Lower leg skin (tissue), 4 donors: ENCODE results near the gene EPHB2. TPM values are rescaled to one million over a fixed set of nuclear protein-coding genes. Genes with fewer than 3 reads are reported as not detected.

Source experiments
- DNase-seq, 2 donors: peaks; one replicate each; pipeline ENCODE4 v3.0.0-alpha.2; 2019; ENCODE audit warnings: low spot score in 2 of 2
- H3K4me3 ChIP-seq: fragments of 200-600 bp; sonication (generic); 2 replicates; pipeline ENCODE4 v1.5.1; 2017; ENCODE audit warnings: mild to moderate bottlenecking, low read depth; ENCODE audit not compliant: poor library complexity, severe bottlenecking
- POLR2A ChIP-seq, 2 donors: fragments of 450-650 bp; IDR thresholded peaks; one replicate each; pipeline ENCODE4 v1.6.1; 2016 to 2017; ENCODE audit warnings: antibody characterized with exemption in 2 of 2, mild to moderate bottlenecking in 1 of 2, moderate library complexity in 1 of 2
- WGBS, 2 donors: methylation state at CpG; one replicate each; pipeline ENCODE4 v1.1.5; 2018; 5-methylcytosine and 5-hydroxymethylcytosine counted together
- intact Hi-C: fragments of 100-400 bp; cut with DNase I; formaldehyde crosslinking; loops from one replicate; pipeline ENCODE4 v1.15.0; 2023; ENCODE audit warnings: low total_unique reads
- total RNA-seq, 4 donors: library from RNA; depleted of rRNA; stranded (reverse); fragments of >200 nt; gene quantifications; one replicate each; pipeline ENCODE4 v1.1.0, GENCODE V29; 2016
- TF ChIP-seq, protein P1 (sequence below), 3 donors: fragments of 450-650 bp; IDR thresholded peaks; one replicate each; pipeline ENCODE4 v1.5.1; 2016; ENCODE audit warnings: antibody characterized with exemption in 3 of 3, mild to moderate bottlenecking in 3 of 3, moderate library complexity in 2 of 3

The EPHB2 gene
- total RNA-seq, 4 donors from 2014 or later: 0.57 to 3.1 (median 1.7) TPM

DNA sequence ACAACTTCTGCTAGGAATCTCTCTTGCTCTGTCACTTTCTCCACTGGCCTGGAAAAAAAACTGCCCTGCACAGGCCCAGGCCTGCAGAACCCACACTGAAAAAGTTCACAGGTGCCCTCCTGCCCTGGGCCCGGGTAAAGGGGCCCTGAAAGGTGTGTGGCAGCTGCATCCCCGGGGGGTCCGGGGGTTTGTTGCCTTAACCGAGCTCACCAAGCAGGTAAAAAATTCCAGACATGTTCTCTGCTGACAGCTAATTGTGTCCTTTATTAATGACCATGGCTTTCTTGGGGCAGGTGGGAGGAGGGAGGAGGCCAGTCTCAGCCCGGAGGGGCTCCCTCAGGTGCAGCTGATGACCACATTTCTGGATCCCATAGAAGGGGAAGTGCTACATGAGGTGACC lies 139.1 kb downstream of the EPHB2 start:
- TF ChIP-seq POLR2A (IDR thresholded peaks at IDR 0.05): no peak
- TF ChIP-seq, protein P1, sequence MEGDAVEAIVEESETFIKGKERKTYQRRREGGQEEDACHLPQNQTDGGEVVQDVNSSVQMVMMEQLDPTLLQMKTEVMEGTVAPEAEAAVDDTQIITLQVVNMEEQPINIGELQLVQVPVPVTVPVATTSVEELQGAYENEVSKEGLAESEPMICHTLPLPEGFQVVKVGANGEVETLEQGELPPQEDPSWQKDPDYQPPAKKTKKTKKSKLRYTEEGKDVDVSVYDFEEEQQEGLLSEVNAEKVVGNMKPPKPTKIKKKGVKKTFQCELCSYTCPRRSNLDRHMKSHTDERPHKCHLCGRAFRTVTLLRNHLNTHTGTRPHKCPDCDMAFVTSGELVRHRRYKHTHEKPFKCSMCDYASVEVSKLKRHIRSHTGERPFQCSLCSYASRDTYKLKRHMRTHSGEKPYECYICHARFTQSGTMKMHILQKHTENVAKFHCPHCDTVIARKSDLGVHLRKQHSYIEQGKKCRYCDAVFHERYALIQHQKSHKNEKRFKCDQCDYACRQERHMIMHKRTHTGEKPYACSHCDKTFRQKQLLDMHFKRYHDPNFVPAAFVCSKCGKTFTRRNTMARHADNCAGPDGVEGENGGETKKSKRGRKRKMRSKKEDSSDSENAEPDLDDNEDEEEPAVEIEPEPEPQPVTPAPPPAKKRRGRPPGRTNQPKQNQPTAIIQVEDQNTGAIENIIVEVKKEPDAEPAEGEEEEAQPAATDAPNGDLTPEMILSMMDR (IDR thresholded peaks at IDR 0.05): no peak
- H3K4me3 ChIP-seq: no peak overlapping the region
- no peak for DNase-seq
- intact Hi-C loops: no loop called here
- WGBS, 2 donors: 83 to 85% methylated on average over 5 of the region's 5 CpGs

DNA sequence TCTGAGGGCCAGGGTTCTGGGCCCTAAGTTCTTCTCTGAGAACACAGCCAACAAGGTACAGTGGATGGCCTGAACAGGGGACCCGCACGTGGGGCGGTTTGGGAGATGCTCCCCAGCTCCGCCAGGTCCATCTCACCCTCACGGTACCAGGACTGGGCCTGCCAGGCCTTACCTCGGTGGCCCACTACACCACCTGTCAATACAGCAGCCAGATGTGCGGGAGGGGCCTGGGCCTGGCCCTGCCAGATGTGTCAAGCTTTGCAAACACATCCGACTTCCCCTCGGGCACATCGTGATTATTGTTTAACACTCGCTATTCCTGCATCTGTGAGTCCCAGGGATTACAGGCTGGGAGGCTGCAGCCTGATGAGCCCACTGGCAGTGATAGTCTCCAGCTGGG lies 139.6 kb downstream of the EPHB2 start:
- no peak overlapping the region for H3K4me3 ChIP-seq
- DNase-seq: no peak
- intact Hi-C loops: no loop called here
- TF ChIP-seq, protein P1 (IDR thresholded peaks at IDR 0.05): no peak
- TF ChIP-seq POLR2A (IDR thresholded peaks at IDR 0.05): no peak
- 72 to 77% methylated on average over 8 to 11 of the region's 11 CpGs for WGBS, 2 donors

DNA sequence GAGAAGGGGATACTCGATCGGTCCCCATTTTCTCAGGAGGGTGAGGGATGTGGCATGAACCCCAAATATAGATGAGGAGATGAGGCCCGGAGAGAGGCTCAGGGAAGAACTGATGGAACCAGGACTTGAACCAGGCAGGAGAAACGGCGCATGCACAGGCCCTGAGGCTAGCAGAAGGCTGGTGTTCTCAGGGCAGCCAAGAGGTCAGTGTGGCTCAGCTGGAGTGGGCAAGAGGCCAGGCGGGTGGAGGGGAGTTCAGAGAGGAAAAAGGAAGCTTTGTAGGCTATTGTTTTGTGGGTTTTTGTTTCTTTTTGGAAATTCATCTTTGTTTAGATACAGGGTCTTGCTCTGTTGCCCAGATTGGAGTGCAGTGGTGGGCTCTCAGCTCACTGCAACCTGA lies 140.0 kb downstream of the EPHB2 start:
- 62 to 71% methylated on average over 6 of the region's 6 CpGs for WGBS, 2 donors
- H3K4me3 ChIP-seq: no peak overlapping the region
- no peak for TF ChIP-seq POLR2A (IDR thresholded peaks at IDR 0.05)
- TF ChIP-seq, protein P1 (IDR thresholded peaks at IDR 0.05): no peak
- DNase-seq: no peak
- intact Hi-C loops: no loop called here

DNA sequence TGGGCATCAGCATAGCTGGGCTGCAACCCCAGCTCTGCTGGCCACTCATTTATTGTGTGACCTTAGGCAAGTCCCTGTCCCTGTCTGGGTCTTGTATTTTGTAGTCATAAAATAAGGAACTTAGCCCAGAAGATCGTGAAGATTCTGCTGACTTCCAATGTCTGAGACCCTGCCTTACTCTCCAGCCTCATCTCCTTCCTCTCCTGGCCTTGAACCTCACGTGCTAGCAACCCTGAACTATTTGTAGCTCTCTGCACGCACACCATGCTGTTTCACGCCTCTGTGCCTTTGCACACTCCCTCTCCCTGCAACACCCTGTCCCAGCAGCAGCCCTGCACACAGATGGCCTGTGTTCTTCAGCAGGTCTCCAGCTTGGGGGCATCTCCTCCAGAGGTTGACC lies 140.9 kb downstream of the EPHB2 start:
- intact Hi-C loops: no loop called here
- no peak for DNase-seq
- H3K4me3 ChIP-seq: no peak overlapping the region
- TF ChIP-seq POLR2A (IDR thresholded peaks at IDR 0.05): no peak
- TF ChIP-seq, protein P1 (IDR thresholded peaks at IDR 0.05): no peak
- WGBS, 2 donors: 84 to 87% methylated on average over 4 of the region's 4 CpGs

DNA sequence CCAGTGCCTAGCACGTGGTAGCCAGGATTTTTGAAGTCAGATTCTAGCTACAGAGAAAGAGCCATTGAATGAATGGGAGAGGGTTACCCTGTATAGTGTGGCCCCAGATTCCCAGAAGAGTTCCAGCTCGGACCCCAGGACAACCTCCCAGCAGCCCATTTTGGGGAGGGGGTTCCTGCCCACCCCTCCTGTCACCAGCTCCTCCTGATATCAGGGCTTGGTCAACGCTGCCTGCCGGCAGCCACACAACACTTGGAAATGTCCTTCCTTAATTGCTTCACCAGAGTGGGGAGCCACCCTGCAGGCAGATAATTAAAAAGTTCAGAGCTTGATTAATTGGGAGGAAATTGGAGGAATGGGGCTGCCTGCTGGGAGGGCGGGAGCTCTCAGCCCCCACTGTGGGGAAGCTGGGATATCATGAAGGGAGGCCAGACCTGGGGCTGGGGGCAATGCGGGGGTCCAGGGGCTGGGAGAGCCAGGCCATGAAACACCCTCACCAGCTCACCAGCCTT lies 141.6 kb downstream of the EPHB2 start:
- intact Hi-C loops: no loop called here
- no peak for DNase-seq
- WGBS, 2 donors: 87 to 88% methylated on average over 6 of the region's 6 CpGs
- H3K4me3 ChIP-seq: no peak overlapping the region
- TF ChIP-seq, protein P1 (IDR thresholded peaks at IDR 0.05): no peak
- TF ChIP-seq POLR2A (IDR thresholded peaks at IDR 0.05): no peak

DNA sequence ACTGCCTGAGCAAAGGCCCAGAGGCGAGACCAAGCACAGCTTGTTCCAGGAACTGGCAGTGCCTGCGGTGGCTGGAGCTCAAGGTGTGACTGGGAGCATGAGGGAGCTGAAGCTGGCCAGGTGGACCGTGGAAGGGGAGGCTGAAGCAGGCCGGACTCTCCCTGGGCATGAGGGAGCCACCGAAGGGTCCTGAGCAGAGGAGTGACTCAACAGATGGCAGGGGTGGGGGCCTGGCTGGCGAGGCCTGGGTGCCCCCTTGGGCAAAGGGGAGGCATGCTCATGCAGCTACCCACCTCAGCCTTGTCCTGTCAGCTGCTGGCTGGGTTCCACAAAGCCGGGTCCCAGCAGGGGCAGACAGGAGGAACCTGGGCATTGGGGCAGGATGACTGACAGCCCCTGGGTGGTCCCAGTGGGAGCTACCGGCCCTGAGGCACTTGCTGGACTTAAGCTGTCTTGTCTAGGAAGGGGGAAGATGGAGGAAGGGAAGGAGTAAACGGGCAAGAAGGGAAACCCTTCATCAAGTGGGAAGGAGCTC lies 143.1 kb downstream of the EPHB2 start:
- no peak for TF ChIP-seq POLR2A (IDR thresholded peaks at IDR 0.05)
- TF ChIP-seq, protein P1 (IDR thresholded peaks at IDR 0.05): no peak
- WGBS, 2 donors: 71 to 76% methylated on average over 9 of the region's 9 CpGs
- intact Hi-C loops: no loop called here
- no peak for DNase-seq
- H3K4me3 ChIP-seq: no peak overlapping the region
